HG03175 (cell line): ENCODE data around the gene NIP7.

Experiments used
- ATAC-seq: cut with Tn5 transposase; IDR thresholded peaks from one replicate; pipeline ENCODE4 v1.9.1; 2021; ENCODE audit warnings: mild to moderate bottlenecking, moderate library complexity; ENCODE audit not compliant: unreplicated experiment

The NIP7 gene

DNA sequence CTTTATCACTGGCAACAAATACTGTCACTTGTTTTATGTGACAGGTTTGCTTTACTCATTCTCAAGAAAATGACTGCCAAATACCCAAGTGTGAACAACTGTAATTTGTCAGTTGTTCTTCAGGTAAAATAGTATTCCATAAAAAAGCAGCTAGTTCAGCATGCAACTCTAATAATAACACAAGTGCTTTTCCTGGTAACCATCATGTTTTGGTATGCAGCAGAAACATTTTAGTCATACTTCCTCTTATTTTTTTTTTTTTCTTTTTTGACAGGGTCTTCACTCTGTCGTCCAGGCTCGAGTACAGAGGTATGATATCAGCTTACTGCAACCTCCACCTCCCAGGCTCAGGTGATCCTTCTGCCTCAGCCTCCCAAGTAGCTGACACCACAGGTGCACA, 41.7 kb downstream of the NIP7 start:
- no peak for ATAC-seq

DNA sequence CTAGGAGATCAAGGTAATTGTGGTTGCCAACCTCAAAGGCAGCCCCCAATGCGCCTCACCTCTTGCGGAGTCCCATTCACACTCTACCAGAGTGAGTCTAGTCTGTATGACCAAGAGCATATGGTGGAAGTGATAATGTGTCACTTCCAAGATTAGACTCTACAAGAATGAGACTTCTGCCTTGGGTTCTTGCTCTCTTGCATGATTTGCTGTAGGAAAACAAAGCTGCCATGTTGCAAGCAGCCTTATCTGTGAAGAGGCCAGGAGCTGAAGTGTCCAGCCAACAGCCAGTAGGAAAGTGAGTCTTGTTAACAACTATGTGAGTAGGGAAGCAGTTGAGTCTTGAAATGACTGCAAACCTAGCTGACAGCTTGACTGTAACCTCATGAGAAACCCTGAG, 42.8 kb downstream of the NIP7 start:
- ATAC-seq: no peak

- no peak for ATAC-seq
Measured at GRCh38 chr16:69384974-69385373, 45.4 kb downstream of the NIP7 start.

DNA sequence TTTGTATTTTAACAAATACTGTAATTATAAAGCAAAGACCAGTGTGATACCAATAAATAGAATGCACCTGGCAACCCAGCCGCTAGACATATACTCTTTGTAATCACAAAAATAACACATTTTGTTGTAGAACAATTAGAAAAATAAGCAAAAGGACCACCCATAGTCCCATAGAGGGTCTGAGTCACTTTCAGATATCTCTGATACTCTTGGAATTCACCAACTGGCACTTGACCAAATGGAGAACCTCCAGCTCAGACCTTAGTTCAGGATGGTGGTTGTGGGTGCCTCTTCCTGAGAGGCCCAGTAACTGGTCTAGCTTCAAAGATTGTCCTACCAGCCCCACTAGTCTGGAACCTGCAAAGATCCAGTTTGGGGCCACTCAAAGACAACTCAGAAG, 47.0 kb downstream of the NIP7 start:
- ATAC-seq: no peak
